HepG2 (cell line): ENCODE results near the gene ANKRD40CL. TPM values are rescaled to one million over a fixed set of nuclear protein-coding genes. Genes with fewer than 3 reads are reported as not detected.

Experiments
- BCL6 ChIP-seq: IDR thresholded peaks from 2 replicates; pipeline ENCODE4 v1.6.1; 2016; ENCODE audit warnings: missing genetic modification reagents, missing compliant biosample characterization
- CREBL2 ChIP-seq: sonication (generic); formaldehyde crosslinking; IDR thresholded peaks from 2 replicates; pipeline ENCODE4 v1.8.1; 2023; ENCODE audit warnings: missing genetic modification reagents, mild to moderate bottlenecking, borderline replicate concordance
- DMAP1 ChIP-seq: IDR thresholded peaks from 2 replicates; pipeline ENCODE4 v1.6.1; 2016
- HDAC2 ChIP-seq: sonication (generic); formaldehyde crosslinking; IDR thresholded peaks from 2 replicates; pipeline ENCODE4 v1.4.0; 2020; ENCODE audit warnings: missing genetic modification reagents
- LCORL ChIP-seq, 2 experiments: fragments of 450-650 bp in 1 of 2; sonication (generic) in 1 of 2; formaldehyde crosslinking in 1 of 2; IDR thresholded peaks; 2 replicates each; pipeline versions ENCODE4 v1.5.0 to v1.6.1; 2017 to 2020; ENCODE audit warnings: antibody characterized with exemption in 1 of 2, missing genetic modification reagents in 1 of 2
- LRRFIP1 ChIP-seq: sonication (generic); formaldehyde crosslinking; conservative IDR thresholded peaks from 2 replicates; pipeline ENCODE4 v1.4.0; 2020; ENCODE audit warnings: missing genetic modification reagents
- PAF1 ChIP-seq: IDR thresholded peaks from 2 replicates; pipeline ENCODE4 v1.6.1; 2016; ENCODE audit warnings: missing genetic modification reagents, missing compliant biosample characterization
- PHF21A ChIP-seq: sonication (generic); formaldehyde crosslinking; IDR thresholded peaks from 2 replicates; pipeline ENCODE4 v1.5.0; 2020; ENCODE audit warnings: mild to moderate bottlenecking, missing genetic modification reagents
- PHF8 ChIP-seq: sonication (generic); formaldehyde crosslinking; IDR thresholded peaks from 2 replicates; pipeline ENCODE4 v1.5.0; 2020; ENCODE audit warnings: missing genetic modification reagents
- RXRA ChIP-seq: sonication (generic); formaldehyde crosslinking; IDR thresholded peaks from 2 replicates; pipeline ENCODE4 v1.5.1; 2020; ENCODE audit warnings: missing genetic modification reagents
- TCF12 ChIP-seq, 2 experiments: fragments of 450-650 bp in 1 of 2; sonication (generic) in 1 of 2; formaldehyde crosslinking in 1 of 2; IDR thresholded peaks; 2 replicates each; pipeline versions ENCODE4 v1.6.1 to v1.8.0; 2017 to 2022; ENCODE audit warnings: antibody characterized with exemption in 1 of 2, mild to moderate bottlenecking in 1 of 2, missing genetic modification reagents in 1 of 2, moderate library complexity in 1 of 2
- TERF1 ChIP-seq: sonication (generic); formaldehyde crosslinking; IDR thresholded peaks from 2 replicates; pipeline ENCODE4 v1.8.0; 2022; ENCODE audit warnings: mild to moderate bottlenecking, missing genetic modification reagents, moderate library complexity
- ZFX ChIP-seq: sonication (generic); formaldehyde crosslinking; IDR thresholded peaks from 2 replicates; pipeline ENCODE4 v1.4.0; 2020; ENCODE audit warnings: mild to moderate bottlenecking, low read depth, missing genetic modification reagents, moderate library complexity
- ZNF256 ChIP-seq: sonication (generic); formaldehyde crosslinking; conservative IDR thresholded peaks from 2 replicates; pipeline ENCODE4 v1.4.0; 2020; ENCODE audit warnings: missing genetic modification reagents
- ZNF264 ChIP-seq: sonication (generic); formaldehyde crosslinking; IDR thresholded peaks from 2 replicates; pipeline ENCODE4 v1.4.0; 2020; ENCODE audit warnings: missing genetic modification reagents
- ZNF296 ChIP-seq: sonication (generic); formaldehyde crosslinking; conservative IDR thresholded peaks from 2 replicates; pipeline ENCODE4 v1.5.0; 2020; ENCODE audit warnings: mild to moderate bottlenecking, missing genetic modification reagents
- ZNF383 ChIP-seq: sonication (generic); formaldehyde crosslinking; IDR thresholded peaks from 2 replicates; pipeline ENCODE4 v1.4.0; 2020; ENCODE audit warnings: missing genetic modification reagents, mild to moderate bottlenecking, borderline replicate concordance
- ZNF430 ChIP-seq: sonication (generic); formaldehyde crosslinking; IDR thresholded peaks from 2 replicates; pipeline ENCODE4 v1.9.0; 2021; ENCODE audit warnings: mild to moderate bottlenecking, missing genetic modification reagents
- ZNF460 ChIP-seq: sonication (generic); formaldehyde crosslinking; IDR thresholded peaks from 2 replicates; pipeline ENCODE4 v1.5.1; 2020; ENCODE audit warnings: missing genetic modification reagents, mild to moderate bottlenecking, borderline replicate concordance
- ZNF678 ChIP-seq: sonication (generic); formaldehyde crosslinking; IDR thresholded peaks from 2 replicates; pipeline ENCODE4 v1.4.0; 2020; ENCODE audit warnings: mild to moderate bottlenecking, missing genetic modification reagents
- ZSCAN29 ChIP-seq: sonication (generic); formaldehyde crosslinking; conservative IDR thresholded peaks from 2 replicates; pipeline ENCODE4 v1.4.0; 2020; ENCODE audit warnings: mild to moderate bottlenecking, missing genetic modification reagents
- polyA plus RNA-seq, 8 experiments: library from polyadenylated mRNA; depleted of rRNA in 3 of 8; stranded (reverse) in 7 of 8; unstranded in 1 of 8; fragments of >200 nt; fragmentation: Illumina TruSeq in 4 of 8; extraction: Trizol in 4 of 8; gene quantifications; 2 replicates each; pipeline versions ENCODE4 v1.2.1 to v1.2.3, GENCODE V29; 2011 to 2016; ENCODE audit warnings: low read depth in 4 of 8, missing spikeins in 1 of 8, mixed read lengths in 1 of 8; ENCODE audit not compliant: insufficient read depth in 1 of 8
- total RNA-seq, 5 experiments: library from RNA; depleted of rRNA; stranded (reverse); fragments of >200 nt; fragmentation: Illumina TruSeq; extraction: Trizol; gene quantifications; 2 replicates each; pipeline ENCODE4 v1.2.3, GENCODE V29; 2016; ENCODE audit warnings: low read depth in 1 of 5
- TF ChIP-seq, protein P1 (sequence below): sonication (generic); formaldehyde crosslinking; IDR thresholded peaks from 2 replicates; pipeline ENCODE4 v1.8.1; 2022; ENCODE audit warnings: low read depth, mild to moderate bottlenecking, missing genetic modification reagents

ANKRD40CL gene
- total and polyA plus RNA-seq, 2 of the 13 experiments (the other 11 are each of a cell fraction or from before 2014, with no cell fraction given): 0.03 to 0.11 TPM

- TF ChIP-seq ZSCAN29 (CRISPR knock-in tag): peak; percentile 42; the same call in 1 of the 2 replicates
- TF ChIP-seq PAF1 (CRISPR knock-in tag): no peak
- no peak for TF ChIP-seq LCORL (IDR thresholded peaks at IDR 0.05)
- TF ChIP-seq LCORL (CRISPR knock-in tag; IDR thresholded peaks at IDR 0.05): peak; percentile 80
- peak; percentile 20; the same call in 1 of the 2 replicates for TF ChIP-seq ZNF460
- no peak for TF ChIP-seq TERF1 (CRISPR knock-in tag)
- peak; percentile 32; the same call in 1 of the 2 replicates for TF ChIP-seq PHF8
- no peak for TF ChIP-seq TCF12 (IDR thresholded peaks at IDR 0.05)
- TF ChIP-seq TCF12 (CRISPR knock-in tag; IDR thresholded peaks at IDR 0.05): no peak
- TF ChIP-seq, protein P1, sequence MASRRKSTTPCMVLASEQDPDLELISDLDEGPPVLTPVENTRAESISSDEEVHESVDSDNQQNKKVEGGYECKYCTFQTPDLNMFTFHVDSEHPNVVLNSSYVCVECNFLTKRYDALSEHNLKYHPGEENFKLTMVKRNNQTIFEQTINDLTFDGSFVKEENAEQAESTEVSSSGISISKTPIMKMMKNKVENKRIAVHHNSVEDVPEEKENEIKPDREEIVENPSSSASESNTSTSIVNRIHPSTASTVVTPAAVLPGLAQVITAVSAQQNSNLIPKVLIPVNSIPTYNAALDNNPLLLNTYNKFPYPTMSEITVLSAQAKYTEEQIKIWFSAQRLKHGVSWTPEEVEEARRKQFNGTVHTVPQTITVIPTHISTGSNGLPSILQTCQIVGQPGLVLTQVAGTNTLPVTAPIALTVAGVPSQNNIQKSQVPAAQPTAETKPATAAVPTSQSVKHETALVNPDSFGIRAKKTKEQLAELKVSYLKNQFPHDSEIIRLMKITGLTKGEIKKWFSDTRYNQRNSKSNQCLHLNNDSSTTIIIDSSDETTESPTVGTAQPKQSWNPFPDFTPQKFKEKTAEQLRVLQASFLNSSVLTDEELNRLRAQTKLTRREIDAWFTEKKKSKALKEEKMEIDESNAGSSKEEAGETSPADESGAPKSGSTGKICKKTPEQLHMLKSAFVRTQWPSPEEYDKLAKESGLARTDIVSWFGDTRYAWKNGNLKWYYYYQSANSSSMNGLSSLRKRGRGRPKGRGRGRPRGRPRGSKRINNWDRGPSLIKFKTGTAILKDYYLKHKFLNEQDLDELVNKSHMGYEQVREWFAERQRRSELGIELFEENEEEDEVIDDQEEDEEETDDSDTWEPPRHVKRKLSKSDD (CRISPR knock-in tag): no peak
- TF ChIP-seq PHF21A (CRISPR knock-in tag): peak; percentile 44; the same call in 1 of the 2 replicates
- TF ChIP-seq ZNF678 (CRISPR knock-in tag): no peak
- 0 out of 2 replicates have a peak, but pooled peaks have one; percentile 38 for TF ChIP-seq ZNF264 (CRISPR knock-in tag)
- no peak for TF ChIP-seq CREBL2 (CRISPR knock-in tag)
- no peak for TF ChIP-seq LRRFIP1
- TF ChIP-seq DMAP1 (CRISPR knock-in tag): no peak
- no peak for TF ChIP-seq BCL6 (CRISPR knock-in tag)
- peak; percentile 53; the same call in 1 of the 2 replicates for TF ChIP-seq RXRA (CRISPR knock-in tag)
- no peak for TF ChIP-seq ZNF296 (CRISPR knock-in tag)
- TF ChIP-seq ZFX: peak; percentile 43; the same call in 1 of the 2 replicates
- TF ChIP-seq HDAC2: no peak
- 0 out of 2 replicates have a peak, but pooled peaks have one; percentile 61 for TF ChIP-seq ZNF256
- 0 out of 2 replicates have a peak, but pooled peaks have one; percentile 67 for TF ChIP-seq ZNF383
- no peak for TF ChIP-seq ZNF430
These were observed 35.6 kb upstream of the ANKRD40CL start (continued) for GRCh38 chr17:50802609-50803571.
